ENCODE data around the gene RNF213.

Gene RNF213

GRCh38 chr17:80253631-80254395, 6.8 kb upstream of the RNF213 start:
- no peak overlapping the region for H3K4me3 ChIP-seq (ENCODE audit: low read length, poor library complexity, severe bottlenecking)
- H3F3A ChIP-seq (ENCODE audit: low read depth), result peaks cover 3% of the 10 kb centered on the region; the same call in 1 of the 2 replicates
- H3K9me3 ChIP-seq (ENCODE audit: insufficient read depth, low read depth, low read length), result no peaks in the 10 kb centered on the region
- H3K36me3 ChIP-seq (ENCODE audit: insufficient read depth, low read length), result no peaks in the 10 kb centered on the region
- H3K79me2 ChIP-seq (ENCODE audit: insufficient read depth, low read length), result no peaks in the 10 kb centered on the region
- no peaks in the 10 kb centered on the region for H4K20me1 ChIP-seq (ENCODE audit: insufficient read depth, low read length, poor library complexity, severe bottlenecking)
- no peak overlapping the region for H2AFZ ChIP-seq (ENCODE audit: low read length)
- H3K9ac ChIP-seq (ENCODE audit: low read depth, low read length, poor library complexity, severe bottlenecking), result no peak overlapping the region
- no peaks in the 10 kb centered on the region for H3K9me2 ChIP-seq (replicated peaks; ENCODE audit: low read depth, low read length)
- TF ChIP-seq EZH2phosphoT487 (IDR thresholded peaks at IDR 0.05; ENCODE audit: borderline replicate concordance), result no peak
- H3K27me3 ChIP-seq (ENCODE audit: insufficient read depth, low read length, poor library complexity, severe bottlenecking), result no peaks in the 10 kb centered on the region
- peaks cover 4% of the 10 kb centered on the region for H3K4me1 ChIP-seq (ENCODE audit: insufficient read depth, low read length, poor library complexity, severe bottlenecking)
- no peak overlapping the region for H3K4me2 ChIP-seq (ENCODE audit: low read depth, low read length, poor library complexity, severe bottlenecking)

GRCh38 chr17:80254396-80255251, 6.0 kb upstream of the RNF213 start:
- no peaks in the 10 kb centered on the region for H3K79me2 ChIP-seq (ENCODE audit: insufficient read depth, low read length)
- no peak overlapping the region for H3K4me2 ChIP-seq (ENCODE audit: low read depth, low read length, poor library complexity, severe bottlenecking)
- no peaks in the 10 kb centered on the region for H3K9me2 ChIP-seq (replicated peaks; ENCODE audit: low read depth, low read length)
- H3K27me3 ChIP-seq (ENCODE audit: insufficient read depth, low read length, poor library complexity, severe bottlenecking), result no peaks in the 10 kb centered on the region
- H2AFZ ChIP-seq (ENCODE audit: low read length), result no peak overlapping the region
- TF ChIP-seq CTCF (conservative IDR thresholded peaks at IDR 0.05; ENCODE audit: low read length) (no peak), EZH2phosphoT487 (IDR thresholded peaks at IDR 0.05; ENCODE audit: borderline replicate concordance) (no peak)
- no peak overlapping the region for H3K4me3 ChIP-seq (ENCODE audit: low read length, poor library complexity, severe bottlenecking)
- no peaks in the 10 kb centered on the region for H3K36me3 ChIP-seq (ENCODE audit: insufficient read depth, low read length)
- no peaks in the 10 kb centered on the region for H4K20me1 ChIP-seq (ENCODE audit: insufficient read depth, low read length, poor library complexity, severe bottlenecking)
- peaks cover 4% of the 10 kb centered on the region for H3K4me1 ChIP-seq (ENCODE audit: insufficient read depth, low read length, poor library complexity, severe bottlenecking)
- no peak overlapping the region for H3K9ac ChIP-seq (ENCODE audit: low read depth, low read length, poor library complexity, severe bottlenecking)
- H3K9me3 ChIP-seq (ENCODE audit: insufficient read depth, low read depth, low read length), result no peaks in the 10 kb centered on the region
- H3F3A ChIP-seq (ENCODE audit: low read depth), result peaks cover 8% of the 10 kb centered on the region

- Histone ChIP-seq H2AFZ (ENCODE audit: low read length) (no peak overlapping the region), H4K20me1 (ENCODE audit: insufficient read depth, low read length, poor library complexity, severe bottlenecking) (no peaks in the 10 kb centered on the region), H3K36me3 (ENCODE audit: insufficient read depth, low read length) (no peaks in the 10 kb centered on the region), H3K79me2 (ENCODE audit: insufficient read depth, low read length) (no peaks in the 10 kb centered on the region), H3K4me1 (ENCODE audit: insufficient read depth, low read length, poor library complexity, severe bottlenecking) (peaks cover 4% of the 10 kb centered on the region), H3K4me3 (ENCODE audit: low read length, poor library complexity, severe bottlenecking) (no peak overlapping the region), H3K27me3 (ENCODE audit: insufficient read depth, low read length, poor library complexity, severe bottlenecking) (no peaks in the 10 kb centered on the region), H3K9me3 (ENCODE audit: insufficient read depth, low read depth, low read length) (no peaks in the 10 kb centered on the region), H3K9me2 (replicated peaks; ENCODE audit: low read depth, low read length) (no peaks in the 10 kb centered on the region), H3K4me2 (ENCODE audit: low read depth, low read length, poor library complexity, severe bottlenecking) (no peak overlapping the region), H3F3A (ENCODE audit: low read depth) (peaks cover 12% of the 10 kb centered on the region), H3K9ac (ENCODE audit: low read depth, low read length, poor library complexity, severe bottlenecking) (no peak overlapping the region)
- TF ChIP-seq CTCF (conservative IDR thresholded peaks at IDR 0.05; ENCODE audit: low read length) (no peak), EZH2phosphoT487 (IDR thresholded peaks at IDR 0.05; ENCODE audit: borderline replicate concordance) (no peak)
These were observed 4.7 kb upstream of the RNF213 start for GRCh38 chr17:80256034-80256350.
